H1 (cell line): ENCODE results near the gene ZCCHC17. TPM values are rescaled to one million over a fixed set of nuclear protein-coding genes. Genes with fewer than 3 reads are reported as not detected.

Experiments
- CBX5 ChIP-seq: fragments of 300-800, 300-1000 bp; sonication (generic); IDR thresholded peaks from 2 replicates; pipeline ENCODE4 v1.7.1; 2016; ENCODE audit warnings: antibody characterized with exemption, low read length, low read depth
- CTBP2 ChIP-seq: IDR thresholded peaks from 2 replicates; pipeline ENCODE4 v1.7.0; 2011; ENCODE audit warnings: borderline replicate concordance, mild to moderate bottlenecking, moderate library complexity, mixed read lengths, low read length; ENCODE audit not compliant: insufficient read depth, insufficient read length
- KDM1A ChIP-seq: fragments of 200-600, 300-600 bp; sonication (generic); IDR thresholded peaks from 2 replicates; pipeline ENCODE4 v1.7.1; 2016; ENCODE audit warnings: mild to moderate bottlenecking, low read length, borderline replicate concordance
- NANOG ChIP-seq: IDR thresholded peaks from 2 replicates; pipeline ENCODE4 v1.6.1; 2011; ENCODE audit warnings: low read length, low read depth, mild to moderate bottlenecking, inconsistent platforms; ENCODE audit not compliant: insufficient read depth, poor library complexity, severe bottlenecking
- NRF1 ChIP-seq: IDR thresholded peaks from 2 replicates; pipeline ENCODE4 v1.6.1; 2011; ENCODE audit warnings: mild to moderate bottlenecking, low read depth, low read length, improper control_type of control experiment
- polyA plus RNA-seq, 7 experiments: library from polyadenylated mRNA; depleted of rRNA in 3 of 7; stranded (reverse) in 5 of 7; unstranded in 2 of 7; fragments of >200 nt in 5 of 7; fragments of 200-250 nt in 2 of 7; gene quantifications; 1 replicate in 5 of 7; 2 replicates in 1 of 7; 4 replicates in 1 of 7; pipeline versions ENCODE4 v1.2.1 to v1.2.3, GENCODE V29; 2011 to 2013; ENCODE audit warnings: missing spikeins in 2 of 7, mixed read lengths in 2 of 7
- total RNA-seq: library from RNA; stranded (reverse); fragmentation: NEBNext Ultra II Directional; extraction: Animal tissue kit (Norgen Biotek cat#: 25700); gene quantifications from 2 replicates; pipeline ENCODE4 v1.2.1, GENCODE V29; 2021

Gene ZCCHC17
- total and polyA plus RNA-seq, 2 of the 8 experiments (the other 6 are each of a cell fraction or from before 2014, with no cell fraction given) = 51.6 to 59.3 TPM

- TF ChIP-seq CBX5 (no peak), NANOG (no peak), KDM1A (no peak), NRF1 (no peak), CTBP2 (no peak)
Measured at GRCh38 chr1:31306278-31306677, 9.4 kb downstream of the ZCCHC17 start (continued).
